Measurements from ENCODE around the gene VPS13D.
"Not testable (repeated sequence)": the region's sequence is repeated elsewhere in the genome, so short reads cannot be mapped to it uniquely, and the experiment has no call there.

The VPS13D gene

GRCh38 chr1:12380326-12381249 lies 150.8 kb downstream of the VPS13D start:
- DNase-seq: no peak

GRCh38 chr1:12383001-12383400 lies 153.2 kb downstream of the VPS13D start:
- DNase-seq: no peak

- no peak for DNase-seq
These were observed 154.0 kb downstream of the VPS13D start for GRCh38 chr1:12383786-12384185.

DNA sequence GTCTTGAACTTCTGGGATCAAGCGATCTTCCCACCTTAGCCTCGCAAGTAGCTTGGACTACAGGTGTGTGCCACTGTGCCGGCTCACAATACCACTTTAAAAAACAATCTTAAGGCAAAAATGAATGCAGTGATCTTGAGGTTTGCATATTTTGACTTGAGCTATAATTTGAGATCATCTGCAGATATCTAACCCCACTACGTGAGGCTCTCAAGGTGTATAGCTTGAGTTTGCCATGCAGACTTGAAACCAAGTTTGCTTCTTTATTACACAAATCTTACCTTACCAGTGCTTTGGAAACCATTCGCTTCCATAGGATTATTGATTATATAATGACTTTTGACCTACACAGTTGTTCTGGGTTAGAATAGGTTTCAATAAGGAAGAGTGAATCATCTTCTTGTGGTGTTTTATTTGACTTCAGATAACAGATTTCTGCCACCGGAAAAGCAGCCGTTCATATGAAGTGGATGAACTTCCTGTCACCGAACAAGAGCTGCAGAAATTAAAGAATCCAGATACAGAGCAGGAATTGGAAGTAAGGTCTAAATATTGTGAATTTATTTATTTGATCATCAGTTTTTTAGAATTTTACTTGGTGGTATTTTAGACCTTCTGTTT lies 155.1 kb downstream of the VPS13D start:
- DNase-seq: peak; percentile 44

DNA sequence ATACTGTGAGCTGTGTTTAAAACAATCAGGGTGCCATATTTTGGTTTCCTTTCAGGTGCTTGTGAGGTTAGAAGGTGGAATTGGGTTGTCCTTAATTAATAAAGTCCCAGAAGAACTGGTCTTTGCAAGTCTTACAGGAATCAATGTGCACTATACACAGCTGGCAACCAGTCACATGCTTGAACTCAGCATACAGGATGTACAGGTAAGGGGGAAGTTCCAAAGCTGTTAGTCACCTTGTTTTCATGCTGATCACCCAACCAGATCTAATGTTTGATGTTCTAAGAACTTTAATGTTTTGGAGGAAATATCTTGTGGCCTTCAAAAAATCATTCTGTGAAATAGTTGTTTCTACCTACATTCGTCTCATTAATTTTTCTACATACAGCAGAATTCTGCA lies 156.3 kb downstream of the VPS13D start:
- peak; percentile 67 for DNase-seq

DNA sequence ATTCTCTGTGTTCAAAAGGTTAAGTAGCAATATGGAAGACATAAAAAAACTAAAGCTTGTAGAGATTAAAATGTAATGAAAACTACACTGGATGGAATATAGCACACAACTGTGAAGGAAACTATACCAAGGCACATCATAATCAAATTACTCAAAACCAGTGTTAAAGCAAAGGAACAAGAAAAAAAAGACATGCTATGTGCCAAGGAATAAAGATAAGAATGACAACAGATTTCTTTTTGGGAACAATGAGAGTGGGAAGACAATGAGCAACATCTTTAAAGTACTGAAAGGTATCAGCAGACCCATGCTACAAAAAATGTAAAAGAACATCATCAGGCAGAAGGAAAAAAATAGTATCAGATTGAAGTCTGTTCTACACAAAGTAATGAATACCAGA lies 157.8 kb downstream of the VPS13D start:
- no peak for DNase-seq

GRCh38 chr1:12390296-12390695 lies 160.5 kb downstream of the VPS13D start:
- DNase-seq: not testable (repeated sequence)

GRCh38 chr1:12397462-12398450 lies 167.9 kb downstream of the VPS13D start:
- DNase-seq: no peak

GRCh38 chr1:12398479-12398878 lies 168.6 kb downstream of the VPS13D start:
- DNase-seq: no peak

DNA sequence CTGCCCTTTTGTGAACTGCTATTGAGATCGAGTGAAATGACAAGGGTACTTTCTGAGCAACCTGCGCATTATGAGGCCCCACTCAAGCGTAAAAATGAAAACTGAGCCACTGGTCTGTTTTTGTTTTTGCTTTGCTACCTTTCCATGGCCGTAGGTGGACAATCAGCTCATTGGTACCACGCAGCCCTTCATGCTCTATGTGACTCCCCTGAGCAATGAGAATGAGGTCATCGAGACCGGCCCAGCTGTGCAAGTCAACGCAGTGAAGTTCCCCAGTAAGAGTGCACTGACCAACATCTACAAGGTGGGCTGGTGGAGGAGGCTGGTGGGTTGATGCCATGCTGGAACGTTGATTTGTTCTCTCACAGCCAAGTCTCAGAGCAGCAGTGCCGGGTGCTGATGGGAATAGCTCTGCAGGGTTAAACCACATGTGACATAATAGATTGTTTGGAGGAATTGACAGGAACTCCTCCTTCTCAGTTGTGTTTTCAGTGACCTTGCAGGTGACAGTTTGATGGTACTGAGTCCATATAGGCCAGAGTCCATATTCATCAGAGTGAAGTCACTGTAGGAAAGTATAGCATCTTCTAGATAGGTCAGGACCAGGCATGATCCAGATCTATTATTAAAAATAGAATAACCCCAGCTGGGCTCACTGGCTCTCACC lies 170.3 kb downstream of the VPS13D start:
- DNase-seq: no peak

DNA sequence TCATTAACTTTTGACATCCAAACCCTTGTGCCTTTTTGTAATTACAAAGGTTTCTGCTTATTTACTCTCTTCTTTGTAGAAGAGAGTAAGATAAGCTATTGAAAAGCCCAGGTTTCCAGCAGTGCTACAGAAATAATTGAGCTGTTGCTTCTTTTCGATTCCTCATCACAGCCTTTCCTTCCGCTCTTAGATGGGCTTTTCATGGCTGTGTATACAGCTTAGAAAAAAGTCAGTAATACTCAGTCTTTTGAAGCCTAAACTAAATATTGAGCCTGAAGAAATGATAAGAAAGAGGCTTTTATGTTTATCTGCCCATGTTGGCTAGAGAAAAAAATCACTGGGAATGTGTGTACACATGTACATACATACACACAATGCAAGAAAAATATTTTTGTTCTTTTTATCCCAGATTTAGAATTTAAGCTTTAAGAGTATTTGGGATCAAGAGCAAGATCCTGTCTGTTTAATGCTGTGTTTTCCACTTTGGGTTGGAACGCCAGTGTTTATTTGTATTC lies 172.4 kb downstream of the VPS13D start:
- no peak for DNase-seq

- no peak for DNase-seq
These were observed 173.0 kb downstream of the VPS13D start for GRCh38 chr1:12402842-12403241.

GRCh38 chr1:12404918-12405317 lies 175.1 kb downstream of the VPS13D start:
- no peak for DNase-seq

- no peak for DNase-seq
These were observed 175.7 kb downstream of the VPS13D start for GRCh38 chr1:12405325-12406210.

DNA sequence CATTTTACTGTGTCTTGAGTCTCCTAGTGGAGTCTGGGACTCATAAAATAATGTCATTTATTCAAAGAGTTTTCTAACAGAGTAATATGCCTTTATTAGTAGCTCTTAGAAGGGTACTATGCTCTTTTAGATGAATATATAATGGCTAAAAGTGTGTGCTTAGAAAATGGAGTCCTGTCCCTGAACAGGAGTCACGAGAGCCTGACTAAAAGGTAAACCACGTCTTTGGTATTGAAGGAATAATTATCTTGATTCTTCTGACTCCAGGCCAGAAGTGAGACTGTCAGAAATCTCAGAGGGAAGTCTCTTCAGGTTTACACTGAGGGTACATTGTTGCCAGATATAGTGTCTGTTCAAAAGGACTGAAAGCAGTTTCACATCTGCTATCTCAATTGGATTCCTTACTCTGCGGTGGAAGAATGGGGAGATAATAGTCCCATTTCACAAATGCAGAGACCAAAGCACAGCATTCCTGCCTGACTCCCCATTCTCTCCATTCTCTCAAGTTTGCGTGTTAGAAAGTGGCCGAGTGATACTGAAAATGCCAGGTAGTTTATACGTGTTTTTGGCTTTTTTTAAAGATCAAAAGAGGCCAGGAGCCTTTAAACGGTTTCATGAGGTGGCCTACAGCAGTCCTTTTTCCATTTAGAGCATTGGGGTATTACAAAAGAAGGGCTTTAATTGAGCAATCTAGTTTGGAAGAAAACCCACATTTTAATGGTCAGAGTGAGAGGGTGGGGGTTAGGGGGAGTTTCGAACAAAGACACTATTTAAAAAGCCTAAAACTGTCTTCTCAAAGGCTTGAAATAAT lies 176.6 kb downstream of the VPS13D start:
- DNase-seq: no peak

GRCh38 chr1:12407050-12407961 lies 177.5 kb downstream of the VPS13D start:
- DNase-seq: peak; percentile 50

DNA sequence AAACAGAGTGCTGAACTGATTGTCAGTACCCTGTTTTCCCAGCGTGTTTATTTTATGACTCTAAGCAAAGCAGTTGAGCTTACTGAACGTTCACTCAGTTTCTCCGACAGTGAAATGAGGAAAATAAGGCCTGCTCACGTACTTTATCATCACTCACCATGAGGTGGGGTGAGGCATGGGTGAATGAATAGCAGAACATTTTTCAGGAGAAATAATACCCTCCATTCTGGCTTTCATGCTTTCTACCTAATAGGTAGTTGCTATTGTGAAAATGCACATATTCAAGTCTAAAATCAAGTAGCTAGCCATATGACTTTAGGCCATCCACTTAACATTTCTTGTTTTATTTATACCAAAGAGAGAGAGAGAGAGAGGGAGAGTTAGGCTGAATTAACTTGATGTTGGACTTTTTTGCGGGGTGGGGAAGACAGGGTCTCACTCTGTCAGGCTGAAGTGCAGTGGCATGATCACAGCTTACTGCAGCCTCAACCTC lies 178.2 kb downstream of the VPS13D start:
- DNase-seq: no peak

GRCh38 chr1:12408662-12409061 lies 178.8 kb downstream of the VPS13D start:
- DNase-seq: no peak

- no peak for DNase-seq
These were observed 179.9 kb downstream of the VPS13D start for GRCh38 chr1:12409681-12410080.

All from CD4-positive, alpha-beta T cell treated with Interleukin-10 for 1 hour (primary cell).